ENCODE results near the gene COL6A5. TPM values are rescaled to one million over a fixed set of nuclear protein-coding genes. Genes with fewer than 3 reads are reported as not detected.

COL6A5 gene
- polyA plus RNA-seq, 1 of the 3 experiments (the other 2 are of a cell fraction) = not detected

DNA sequence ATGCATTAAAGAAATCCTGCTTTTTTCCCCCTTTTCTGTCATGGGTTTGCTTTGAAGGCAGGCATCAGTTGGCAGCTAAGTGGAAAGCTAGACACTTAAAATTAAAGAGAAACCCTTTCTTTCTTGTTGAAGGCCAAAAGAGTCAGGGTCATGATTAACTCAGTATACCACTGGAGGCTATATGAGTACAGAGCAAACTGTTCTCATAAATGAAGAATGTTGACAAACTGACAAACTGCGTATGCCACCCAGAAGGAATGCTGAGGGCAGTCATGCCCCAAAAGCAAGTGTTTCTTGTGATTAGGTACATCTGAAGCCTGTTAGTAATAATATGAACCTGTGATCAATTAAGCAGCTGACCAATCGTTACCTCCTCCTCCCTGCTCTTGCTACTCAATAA is 127.9 kb downstream of the COL6A5 start (continued):
- no peak for TF ChIP-seq RCOR1 (IDR thresholded peaks at IDR 0.05; ENCODE audit: low read length)

DNA sequence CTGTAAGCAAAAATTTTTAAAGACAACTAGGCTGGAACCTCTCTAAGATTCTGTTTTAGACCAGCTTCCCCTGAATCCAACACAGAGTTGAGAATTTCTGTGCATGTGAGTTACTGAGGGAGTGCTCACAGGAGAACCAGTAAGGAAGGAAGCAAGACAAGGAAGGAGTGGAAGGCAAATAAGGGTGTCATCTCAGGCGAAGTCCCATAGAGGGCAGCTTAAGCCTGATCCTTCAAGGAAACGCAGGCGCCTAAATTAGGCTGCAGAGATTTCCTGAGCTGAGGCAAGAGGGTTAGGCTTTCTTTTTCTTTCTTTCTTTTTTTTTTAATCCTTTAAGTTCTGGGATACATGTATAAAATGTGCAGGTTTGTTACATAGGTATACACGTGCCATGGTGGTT is 135.3 kb downstream of the COL6A5 start:
- Histone ChIP-seq H3K36me3 (replicated peaks in 1 of 2; ENCODE audit: control insufficient read depth in 1 of 2, insufficient read depth in 2 of 2, low read length in 1 of 2) (no peaks in the 10 kb centered on the region), H3K79me2 (ENCODE audit: insufficient read depth) (no peaks in the 10 kb centered on the region), H4K20me1 (ENCODE audit: insufficient read depth) (no peaks in the 10 kb centered on the region), H3K9ac (no peak overlapping the region), H3K27me3 (ENCODE audit: insufficient read depth) (no peaks in the 10 kb centered on the region), H3K27ac (ENCODE audit: low read depth in 2 of 2, low read length in 1 of 2) (no peak overlapping the region), H3F3A (replicated peaks; ENCODE audit: insufficient read depth) (no peaks in the 10 kb centered on the region), H3K4me3 (ENCODE audit: low read depth in 2 of 2, low read length in 1 of 2) (no peak overlapping the region), H3K9me3 (0 out of 2 replicates have a peak, but pooled peaks cover 3% of the 10 kb centered on the region), H3K4me2 (no peak overlapping the region), H3K4me1 (ENCODE audit: control insufficient read depth in 1 of 2, insufficient read depth in 2 of 2, low read depth in 1 of 2, low read length in 1 of 2) (no peaks in the 10 kb centered on the region), H2AFZ (ENCODE audit: low read depth) (no peak overlapping the region), H3K9me2 (no peaks in the 10 kb centered on the region)
- ChIA-PET CTCF (interaction anchor here (0.6 to 2.0 kb wide), 5 partner anchors 56 to 279 kb away, joined by 3 to 11 read pairs (median 3); no protein-coding TSS in a partner anchor), POLR2A (no interaction called here)
- no peak for DNase-seq
- TF ChIP-seq RAD21 (IDR thresholded peaks at IDR 0.05; ENCODE audit: low read length) = peak; percentile 54
- TF ChIP-seq SIN3A (IDR thresholded peaks at IDR 0.05; ENCODE audit: borderline replicate concordance, low read depth, low read length) = no peak
- no peak for TF ChIP-seq ELF1 (IDR thresholded peaks at IDR 0.05)
- TF ChIP-seq, protein P1, sequence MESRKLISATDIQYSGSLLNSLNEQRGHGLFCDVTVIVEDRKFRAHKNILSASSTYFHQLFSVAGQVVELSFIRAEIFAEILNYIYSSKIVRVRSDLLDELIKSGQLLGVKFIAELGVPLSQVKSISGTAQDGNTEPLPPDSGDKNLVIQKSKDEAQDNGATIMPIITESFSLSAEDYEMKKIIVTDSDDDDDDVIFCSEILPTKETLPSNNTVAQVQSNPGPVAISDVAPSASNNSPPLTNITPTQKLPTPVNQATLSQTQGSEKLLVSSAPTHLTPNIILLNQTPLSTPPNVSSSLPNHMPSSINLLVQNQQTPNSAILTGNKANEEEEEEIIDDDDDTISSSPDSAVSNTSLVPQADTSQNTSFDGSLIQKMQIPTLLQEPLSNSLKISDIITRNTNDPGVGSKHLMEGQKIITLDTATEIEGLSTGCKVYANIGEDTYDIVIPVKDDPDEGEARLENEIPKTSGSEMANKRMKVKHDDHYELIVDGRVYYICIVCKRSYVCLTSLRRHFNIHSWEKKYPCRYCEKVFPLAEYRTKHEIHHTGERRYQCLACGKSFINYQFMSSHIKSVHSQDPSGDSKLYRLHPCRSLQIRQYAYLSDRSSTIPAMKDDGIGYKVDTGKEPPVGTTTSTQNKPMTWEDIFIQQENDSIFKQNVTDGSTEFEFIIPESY (IDR thresholded peaks at IDR 0.05; ENCODE audit: borderline replicate concordance, low read depth) = no peak
- TF ChIP-seq, protein P2, sequence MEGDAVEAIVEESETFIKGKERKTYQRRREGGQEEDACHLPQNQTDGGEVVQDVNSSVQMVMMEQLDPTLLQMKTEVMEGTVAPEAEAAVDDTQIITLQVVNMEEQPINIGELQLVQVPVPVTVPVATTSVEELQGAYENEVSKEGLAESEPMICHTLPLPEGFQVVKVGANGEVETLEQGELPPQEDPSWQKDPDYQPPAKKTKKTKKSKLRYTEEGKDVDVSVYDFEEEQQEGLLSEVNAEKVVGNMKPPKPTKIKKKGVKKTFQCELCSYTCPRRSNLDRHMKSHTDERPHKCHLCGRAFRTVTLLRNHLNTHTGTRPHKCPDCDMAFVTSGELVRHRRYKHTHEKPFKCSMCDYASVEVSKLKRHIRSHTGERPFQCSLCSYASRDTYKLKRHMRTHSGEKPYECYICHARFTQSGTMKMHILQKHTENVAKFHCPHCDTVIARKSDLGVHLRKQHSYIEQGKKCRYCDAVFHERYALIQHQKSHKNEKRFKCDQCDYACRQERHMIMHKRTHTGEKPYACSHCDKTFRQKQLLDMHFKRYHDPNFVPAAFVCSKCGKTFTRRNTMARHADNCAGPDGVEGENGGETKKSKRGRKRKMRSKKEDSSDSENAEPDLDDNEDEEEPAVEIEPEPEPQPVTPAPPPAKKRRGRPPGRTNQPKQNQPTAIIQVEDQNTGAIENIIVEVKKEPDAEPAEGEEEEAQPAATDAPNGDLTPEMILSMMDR (IDR thresholded peaks at IDR 0.05) = no peak
- TF ChIP-seq FOXM1 (IDR thresholded peaks at IDR 0.05; ENCODE audit: low read depth) = no peak
- no peak for TF ChIP-seq TCF12 (IDR thresholded peaks at IDR 0.05)
- 31% methylated on average over 4 of the region's 4 CpGs for WGBS (ENCODE audit: low lambda C conversion rate)

DNA sequence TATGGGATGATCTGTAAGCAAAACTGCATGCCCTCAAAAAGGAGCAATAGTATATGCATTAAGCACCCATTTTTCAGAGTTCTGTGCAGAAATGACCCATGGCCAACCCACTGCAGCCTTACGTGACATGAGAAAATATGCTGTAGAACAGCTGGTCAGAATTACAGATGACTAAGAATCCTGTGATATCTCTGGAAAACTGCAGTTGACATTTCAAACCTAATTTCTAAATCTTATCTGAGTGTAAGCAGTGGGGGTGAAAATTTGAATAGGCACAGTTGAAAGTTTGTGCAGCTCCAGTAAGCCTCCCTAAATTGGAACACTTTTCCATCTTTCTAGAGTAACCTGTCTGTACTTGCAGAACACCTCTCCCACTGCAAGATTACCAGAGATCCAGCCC is 142.8 kb downstream of the COL6A5 start:
- no peaks in the 10 kb centered on the region for H3K27me3 ChIP-seq (ENCODE audit: insufficient read depth)
- no peak overlapping the region for H3K4me2 ChIP-seq
- CTCF ChIA-PET = no interaction called here
- no peaks in the 10 kb centered on the region for H3K36me3 ChIP-seq (replicated peaks in 1 of 2; ENCODE audit: control insufficient read depth in 1 of 2, insufficient read depth in 2 of 2, low read length in 1 of 2)
- H3K9me3 ChIP-seq = no peaks in the 10 kb centered on the region
- peak; percentile 47 for DNase-seq
- peaks cover 0 to 9% of the 10 kb centered on the region in 2 experiments; a peak in 1 of 4 replicates for H3K4me1 ChIP-seq (ENCODE audit: control insufficient read depth in 1 of 2, insufficient read depth in 2 of 2, low read depth in 1 of 2, low read length in 1 of 2)
- 12% methylated on average over 1 of the region's 1 CpG for WGBS (ENCODE audit: low lambda C conversion rate)
- H3F3A ChIP-seq (replicated peaks; ENCODE audit: insufficient read depth) = no peaks in the 10 kb centered on the region
- POLR2A ChIA-PET = no interaction called here
- H3K9ac ChIP-seq = no peak overlapping the region
- H3K79me2 ChIP-seq (ENCODE audit: insufficient read depth) = no peaks in the 10 kb centered on the region
- H2AFZ ChIP-seq (ENCODE audit: low read depth) = no peak overlapping the region
- H3K4me3 ChIP-seq (ENCODE audit: low read depth in 2 of 2, low read length in 1 of 2) = no peak overlapping the region
- H3K9me2 ChIP-seq = no peaks in the 10 kb centered on the region
- H4K20me1 ChIP-seq (ENCODE audit: insufficient read depth) = no peaks in the 10 kb centered on the region
- TF ChIP-seq YY1 (IDR thresholded peaks at IDR 0.05; ENCODE audit: low read depth) = no peak
- no peak for TF ChIP-seq TAF1 (IDR thresholded peaks at IDR 0.05; ENCODE audit: borderline replicate concordance, low read depth, low read length)
- peak; percentile 27; the same call in 1 of the 2 replicates for TF ChIP-seq TCF12 (IDR thresholded peaks at IDR 0.05)
- peak; percentile 73 for TF ChIP-seq GATA2 (CRISPR knock-in tag; IDR thresholded peaks at IDR 0.05)
- no peak for TF ChIP-seq FOSL2 (IDR thresholded peaks at IDR 0.05; ENCODE audit: borderline replicate concordance, low read depth)
- TF ChIP-seq RXRA (IDR thresholded peaks at IDR 0.05; ENCODE audit: borderline replicate concordance, low read depth) = no peak
- peak in 1 of 2 experiments; percentile 82; a peak in 2 of 4 replicates for TF ChIP-seq EP300 (IDR thresholded peaks at IDR 0.05; ENCODE audit: borderline replicate concordance in 1 of 2, low read depth in 1 of 2, low read length in 1 of 2)
- peak; percentile 71 for TF ChIP-seq RCOR1 (IDR thresholded peaks at IDR 0.05; ENCODE audit: low read length)
- peak; percentile 56 for TF ChIP-seq CHD2 (IDR thresholded peaks at IDR 0.05; ENCODE audit: low read length, partially characterized antibody)
- H3K27ac ChIP-seq (ENCODE audit: low read depth in 2 of 2, low read length in 1 of 2) = no peak overlapping the region

Data from SK-N-SH (cell line).